ENCODE measurements around the gene DNAI1.

- TF ChIP-seq, protein P1, sequence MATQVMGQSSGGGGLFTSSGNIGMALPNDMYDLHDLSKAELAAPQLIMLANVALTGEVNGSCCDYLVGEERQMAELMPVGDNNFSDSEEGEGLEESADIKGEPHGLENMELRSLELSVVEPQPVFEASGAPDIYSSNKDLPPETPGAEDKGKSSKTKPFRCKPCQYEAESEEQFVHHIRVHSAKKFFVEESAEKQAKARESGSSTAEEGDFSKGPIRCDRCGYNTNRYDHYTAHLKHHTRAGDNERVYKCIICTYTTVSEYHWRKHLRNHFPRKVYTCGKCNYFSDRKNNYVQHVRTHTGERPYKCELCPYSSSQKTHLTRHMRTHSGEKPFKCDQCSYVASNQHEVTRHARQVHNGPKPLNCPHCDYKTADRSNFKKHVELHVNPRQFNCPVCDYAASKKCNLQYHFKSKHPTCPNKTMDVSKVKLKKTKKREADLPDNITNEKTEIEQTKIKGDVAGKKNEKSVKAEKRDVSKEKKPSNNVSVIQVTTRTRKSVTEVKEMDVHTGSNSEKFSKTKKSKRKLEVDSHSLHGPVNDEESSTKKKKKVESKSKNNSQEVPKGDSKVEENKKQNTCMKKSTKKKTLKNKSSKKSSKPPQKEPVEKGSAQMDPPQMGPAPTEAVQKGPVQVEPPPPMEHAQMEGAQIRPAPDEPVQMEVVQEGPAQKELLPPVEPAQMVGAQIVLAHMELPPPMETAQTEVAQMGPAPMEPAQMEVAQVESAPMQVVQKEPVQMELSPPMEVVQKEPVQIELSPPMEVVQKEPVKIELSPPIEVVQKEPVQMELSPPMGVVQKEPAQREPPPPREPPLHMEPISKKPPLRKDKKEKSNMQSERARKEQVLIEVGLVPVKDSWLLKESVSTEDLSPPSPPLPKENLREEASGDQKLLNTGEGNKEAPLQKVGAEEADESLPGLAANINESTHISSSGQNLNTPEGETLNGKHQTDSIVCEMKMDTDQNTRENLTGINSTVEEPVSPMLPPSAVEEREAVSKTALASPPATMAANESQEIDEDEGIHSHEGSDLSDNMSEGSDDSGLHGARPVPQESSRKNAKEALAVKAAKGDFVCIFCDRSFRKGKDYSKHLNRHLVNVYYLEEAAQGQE (IDR thresholded peaks at IDR 0.05; ENCODE audit: insufficient read depth in 1 of 2, low read depth in 2 of 2, low read length in 2 of 2) = no peak
- TF ChIP-seq FOXP2 (optimal IDR thresholded peaks at IDR 0.05; ENCODE audit: borderline replicate concordance, extremely low read depth, extremely low read length, insufficient read depth) = no peak
Observed at GRCh38 chr9:34536685-34537084, 78.1 kb downstream of the DNAI1 start.

All from PFSK-1 (cell line).